HUDEP-2 (cell line): Measurements from ENCODE around the gene OPCML.

Experiments used
- DNase-seq, 76 experiments: peaks; one replicate each; lab custom pipeline; 2025; ENCODE audit not compliant: unreplicated experiment in 76 of 76; lab: John Stamatoyannopoulos, UW

OPCML gene

GRCh38 chr11:132779497-132779896 is 752.8 kb downstream of the OPCML start:
- DNase-seq: no peak

- DNase-seq: no peak
Measured at GRCh38 chr11:132777067-132777975, 755.0 kb downstream of the OPCML start.

- DNase-seq: no peak
Measured at GRCh38 chr11:132773751-132774150, 758.5 kb downstream of the OPCML start.

DNA sequence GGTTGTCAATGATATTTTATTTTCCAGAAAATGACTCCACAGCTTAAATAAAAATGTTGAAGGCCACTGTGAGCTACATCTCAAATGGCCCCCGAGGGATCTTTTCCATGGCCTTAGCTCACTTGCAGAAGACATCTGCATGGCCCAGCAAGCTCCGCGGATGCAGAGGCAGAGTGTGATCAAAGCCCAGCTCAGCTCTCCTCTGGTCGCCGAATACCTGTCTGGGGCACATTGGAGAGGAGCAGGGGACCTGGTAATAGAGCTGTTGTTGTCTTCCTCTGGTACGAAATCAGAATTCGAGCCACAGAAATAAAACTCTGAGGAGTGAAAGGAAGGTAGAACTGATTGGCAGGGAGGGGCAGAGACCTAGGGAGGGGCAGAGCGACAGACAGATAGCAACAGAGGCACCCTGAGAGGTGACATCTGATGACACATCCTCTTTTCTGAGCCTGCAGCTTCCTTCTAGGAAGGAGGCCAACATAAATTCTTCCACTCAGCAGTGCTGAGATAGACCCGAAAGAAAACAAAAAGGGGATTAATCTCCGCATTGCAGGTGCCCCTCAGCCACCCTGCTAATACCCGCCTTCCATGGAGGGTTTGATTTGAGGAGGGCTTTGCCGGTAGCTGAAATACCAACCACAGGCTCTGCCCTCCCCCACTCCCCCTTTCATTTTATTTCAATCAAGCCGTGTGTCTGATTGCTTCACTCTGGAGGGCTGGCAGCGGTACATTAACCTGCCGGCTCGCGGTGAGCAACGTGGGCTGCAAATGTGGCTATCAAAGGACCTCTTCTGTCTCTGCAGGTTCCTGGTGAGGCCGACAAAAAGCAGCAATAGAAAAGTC is 759.4 kb downstream of the OPCML start:
- peak in 1 of 76 experiments; percentile 1 for DNase-seq

DNA sequence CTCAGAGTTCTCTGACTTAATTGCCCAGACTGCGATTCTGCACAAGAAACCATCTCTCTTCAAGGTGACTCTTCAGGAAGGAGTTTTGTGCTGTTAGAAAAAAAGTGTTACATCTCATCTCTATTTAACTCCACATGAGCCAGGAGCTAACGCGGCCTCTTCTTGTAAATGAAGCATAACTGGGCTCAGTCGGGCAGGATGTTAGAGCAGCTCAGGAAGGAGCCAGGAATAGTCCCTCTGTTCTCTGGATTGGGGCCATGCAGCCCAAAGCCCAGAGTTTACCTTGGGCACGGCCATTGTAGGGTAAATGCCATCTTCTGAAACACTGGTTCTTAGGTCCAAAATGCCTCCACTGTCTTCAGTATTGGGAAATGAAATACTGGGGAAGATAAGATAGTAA is 760.6 kb downstream of the OPCML start:
- no peak for DNase-seq

GRCh38 chr11:132770829-132771530 is 761.3 kb downstream of the OPCML start:
- no peak for DNase-seq

GRCh38 chr11:132763503-132763902 is 768.8 kb downstream of the OPCML start:
- no peak for DNase-seq

DNA sequence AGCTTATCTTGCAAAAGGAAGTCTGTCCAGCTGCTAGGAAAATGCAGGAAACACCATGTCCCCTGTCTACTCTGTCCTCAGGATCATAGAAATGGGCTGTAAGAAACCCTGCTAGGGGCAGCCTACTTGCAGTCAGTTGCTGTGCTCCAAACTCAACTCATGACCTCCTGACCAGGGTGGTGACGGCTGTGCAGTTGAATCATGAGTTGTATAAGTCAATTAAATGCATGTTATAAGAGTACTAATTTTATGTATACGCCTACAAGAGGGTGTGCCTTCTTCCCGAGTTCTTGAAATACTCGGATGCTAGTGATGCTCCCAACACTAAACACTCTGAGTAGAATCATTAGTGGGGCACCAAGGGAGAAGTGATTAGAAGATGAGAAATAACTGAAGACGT is 776.4 kb downstream of the OPCML start:
- no peak for DNase-seq

DNA sequence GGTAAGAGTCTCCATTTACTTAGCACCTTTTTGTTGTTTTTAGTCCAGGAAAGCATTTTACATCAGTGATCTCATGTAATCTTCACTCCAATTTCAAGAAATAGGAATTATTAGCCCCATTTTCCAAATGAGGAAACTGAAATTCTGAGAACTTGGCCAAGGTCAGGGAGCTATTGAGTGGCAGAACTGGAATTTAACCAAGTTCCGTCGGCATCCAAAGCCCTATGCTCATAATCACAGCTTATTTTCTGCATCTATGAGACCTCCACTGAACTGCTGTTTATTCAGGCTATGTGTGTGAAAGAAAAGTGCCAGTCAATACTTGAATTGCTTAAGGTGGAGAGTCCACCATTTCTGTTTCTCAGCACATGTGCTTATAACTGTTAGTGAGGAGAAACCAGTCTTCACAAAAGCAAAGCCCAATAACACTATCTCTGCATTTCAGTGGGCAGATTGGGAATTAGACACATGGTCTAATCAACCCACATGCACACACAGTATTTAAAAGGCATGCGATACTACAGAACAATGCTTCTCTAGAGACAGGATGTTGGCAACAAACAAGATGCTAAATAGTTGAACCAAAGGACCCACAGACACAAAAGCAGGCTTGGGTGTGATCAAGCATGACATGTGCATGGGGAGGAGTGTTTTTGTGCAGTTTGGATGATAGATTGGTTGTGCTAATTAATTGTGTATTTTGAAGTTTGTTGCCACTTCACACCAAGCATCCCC is 780.6 kb downstream of the OPCML start:
- DNase-seq: no peak

GRCh38 chr11:132746305-132746704 is 786.0 kb downstream of the OPCML start:
- no peak for DNase-seq

GRCh38 chr11:132745306-132745705 is 787.0 kb downstream of the OPCML start:
- no peak for DNase-seq

DNA sequence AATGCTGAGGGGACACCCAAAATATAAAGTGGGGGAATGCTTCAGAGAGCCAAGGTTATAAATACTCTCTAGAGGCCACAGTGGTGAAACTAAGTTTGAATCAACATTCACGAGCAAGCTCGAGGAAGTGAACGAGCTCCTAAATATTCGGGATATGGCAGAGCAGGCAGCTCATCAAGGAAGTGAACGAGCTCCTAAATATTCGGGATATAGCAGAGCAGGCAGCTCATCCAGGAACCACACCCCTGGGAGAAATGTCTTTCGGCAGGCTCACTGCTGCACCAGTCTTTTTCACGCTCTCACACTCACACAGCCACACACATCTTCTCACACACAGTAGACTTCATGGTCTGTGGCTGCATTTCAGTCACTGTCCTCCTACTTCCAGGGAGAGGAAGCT is 787.5 kb downstream of the OPCML start:
- DNase-seq: no peak

- no peak for DNase-seq
Measured at GRCh38 chr11:132743601-132744000, 788.7 kb downstream of the OPCML start.

- DNase-seq: no peak
Measured at GRCh38 chr11:132742929-132743328, 789.4 kb downstream of the OPCML start.

GRCh38 chr11:132734217-132734616 is 798.1 kb downstream of the OPCML start:
- no peak for DNase-seq

GRCh38 chr11:132728026-132728425 is 804.3 kb downstream of the OPCML start:
- no peak for DNase-seq

DNA sequence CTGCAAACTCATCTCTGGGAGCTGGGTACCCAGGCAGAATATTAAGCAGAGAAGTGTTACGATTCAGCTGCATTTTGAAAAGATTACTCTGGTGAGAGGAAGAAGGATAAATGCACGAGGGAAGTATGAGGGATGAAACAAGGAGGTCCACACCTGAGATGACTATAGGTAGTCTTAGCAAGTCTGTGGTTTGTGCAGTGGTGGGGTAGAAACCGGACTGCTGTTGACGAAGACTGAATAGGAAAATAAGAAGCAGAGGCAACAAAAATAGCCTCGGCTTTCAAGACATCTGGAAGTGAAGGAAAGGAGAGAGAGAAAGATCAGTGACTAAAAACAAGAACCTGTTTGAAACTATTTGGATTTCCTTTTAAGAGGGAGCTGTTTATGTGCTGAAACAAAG is 810.8 kb downstream of the OPCML start:
- DNase-seq: no peak

DNA sequence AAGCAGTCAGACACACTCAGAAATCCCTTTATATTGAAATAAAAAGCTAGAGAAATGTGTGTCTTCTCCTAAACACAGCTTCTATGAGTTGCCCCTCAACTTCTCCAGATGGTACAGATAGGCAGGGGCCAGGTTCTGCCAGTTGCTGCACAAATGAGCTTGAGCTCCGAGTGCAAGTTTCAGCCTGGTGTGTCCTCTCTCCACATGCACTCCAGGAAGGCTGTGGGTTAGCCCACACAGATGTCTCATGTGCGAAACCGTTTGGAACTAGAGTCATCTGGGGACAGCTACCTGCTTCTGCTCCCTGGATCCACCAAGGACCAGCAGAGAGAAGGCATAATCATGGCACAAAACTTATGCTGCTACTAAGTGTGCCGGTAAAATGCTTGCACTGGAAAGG is 812.6 kb downstream of the OPCML start:
- no peak for DNase-seq

- DNase-seq: no peak
Measured at GRCh38 chr11:132718711-132719671, 813.3 kb downstream of the OPCML start.
